Stomach (tissue), 9 donors: Measurements from ENCODE around the gene MMUT. TPM values are rescaled to one million over a fixed set of nuclear protein-coding genes. Genes with fewer than 3 reads are reported as not detected.
"Not testable (repeated sequence)": the region's sequence is repeated elsewhere in the genome, so short reads cannot be mapped to it uniquely, and the experiment has no call there.

Experiments used
- DNase-seq, 2 donors: peaks; one replicate each; pipeline versions ENCODE4 v3.0.0 to v3.0.0-alpha.2; 2013 to 2019
- H3K27ac ChIP-seq, 5 donors: fragments of 200-600 bp in 4 of 5; sonication (generic) in 4 of 5; one replicate each; pipeline ENCODE4 v1.5.1; 2013 to 2019; ENCODE audit warnings: mild to moderate bottlenecking in 1 of 5, moderate library complexity in 1 of 5
- H3K27me3 ChIP-seq, 3 donors: fragments of 200-600 bp; sonication (generic); one replicate each; pipeline ENCODE4 v1.5.1; 2017 to 2019; ENCODE audit warnings: mixed run types in 1 of 3
- H3K36me3 ChIP-seq, 4 donors: fragments of 200-600 bp; sonication (generic); 1 replicate in 3 of 4; 2 replicates in 1 of 4; pipeline ENCODE4 v1.5.1; 2016 to 2019
- H3K4me1 ChIP-seq, 4 donors: fragments of 200-600 bp; sonication (generic); one replicate each; pipeline ENCODE4 v1.5.1; 2016 to 2019
- H3K4me3 ChIP-seq, 4 donors: fragments of 200-600 bp; sonication (generic) in 3 of 4; one replicate each; pipeline ENCODE4 v1.5.1; 2016 to 2019; ENCODE audit warnings: mild to moderate bottlenecking in 1 of 4
- H3K9me3 ChIP-seq, 4 donors: fragments of 200-600 bp; sonication (generic); one replicate each; pipeline ENCODE4 v1.5.1; 2016 to 2019
- EP300 ChIP-seq: sonication (generic); formaldehyde crosslinking; IDR thresholded peaks from one replicate; pipeline ENCODE4 v1.6.1; 2017; ENCODE audit warnings: antibody characterized with exemption
- POLR2A ChIP-seq, 4 donors: fragments of 450-650 bp; IDR thresholded peaks; one replicate each; pipeline ENCODE4 v1.6.1; 2016; ENCODE audit warnings: antibody characterized with exemption in 4 of 4, control low read depth in 2 of 4, mild to moderate bottlenecking in 1 of 4, moderate library complexity in 1 of 4
- POLR2AphosphoS5 ChIP-seq, 3 donors: sonication (generic); formaldehyde crosslinking; IDR thresholded peaks; one replicate each; pipeline ENCODE4 v1.6.1; 2016; ENCODE audit warnings: antibody characterized with exemption in 3 of 3
- WGBS, 5 donors: extraction: QIAGEN DNeasy Blood & Tissue Kit in 3 of 5; methylation state at CpG; one replicate each; pipeline versions ENCODE4 v1.1.5 to v1.1.7; 2013 to 2018; 5-methylcytosine and 5-hydroxymethylcytosine counted together
- intact Hi-C: fragments of 100-400 bp; cut with DNase I; formaldehyde crosslinking; loops from one replicate; pipeline ENCODE4 v1.15.1; 2023; ENCODE audit warnings: low total_unique reads
- polyA plus RNA-seq, 3 donors: library from polyadenylated mRNA; stranded (reverse); fragments of 200-250 nt; gene quantifications; one replicate each; pipeline ENCODE4 v1.2.3, GENCODE V29; 2013
- total RNA-seq, 5 donors: library from RNA; depleted of rRNA; stranded (reverse); fragments of >200 nt; gene quantifications; one replicate each; pipeline versions ENCODE4 v1.1.0 to v1.2.3, GENCODE V29; 2014 to 2016
- TF ChIP-seq, protein P1 (sequence below), 7 experiments: fragments of 450-650 bp in 4 of 7; fragments of 200-600 bp in 3 of 7; sonication (generic) in 3 of 7; IDR thresholded peaks; one replicate each; pipeline ENCODE4 v1.5.1; 2016 to 2019; ENCODE audit warnings: antibody characterized with exemption in 7 of 7, control low read depth in 2 of 7, mild to moderate bottlenecking in 1 of 7
- donor health status: healthy with polysubstance abuse.
- donor health status: Bipolar disorder and iron deficiency.
- donor health status: healthy.

Gene MMUT
- total and polyA plus RNA-seq, 8 donors, result 9.2 to 29.2 (median 17.3) TPM

DNA sequence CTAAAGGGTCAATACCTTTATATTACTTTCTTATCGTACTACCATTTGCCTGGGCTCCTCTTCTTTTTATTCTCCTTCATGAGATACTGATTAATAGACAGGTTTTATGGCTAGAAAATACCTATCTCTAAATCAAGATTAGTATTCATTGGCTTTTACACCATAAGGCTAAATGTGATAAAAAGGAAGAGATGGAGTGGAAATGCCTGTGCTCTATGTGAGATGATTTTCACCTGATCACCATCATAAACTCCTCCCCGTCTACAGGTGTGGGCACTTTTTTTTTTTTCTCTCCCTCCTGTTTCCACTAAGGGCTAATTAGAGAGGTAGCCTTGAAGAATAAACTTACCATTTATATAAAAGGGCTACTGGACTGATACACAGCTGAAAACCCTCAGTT, 36.6 kb upstream of the MMUT start, which contains the start of gene GLYATL3:
GLYATL3 (plus strand) TSS at position 301 of the 400 bp plus-strand sequence. CDS start 12,068 bp downstream, outside the sequence.
- Histone ChIP-seq H3K27me3 (no peaks in the 10 kb centered on the region), H3K36me3 (peaks cover 0 to 1% (median 0%) of the 10 kb centered on the region in 4 donors), H3K9me3 (no peaks in the 10 kb centered on the region), H3K27ac (no peak within 1 kb of the TSS), H3K4me1 (no peaks in the 10 kb centered on the region), H3K4me3 (no peak within 1 kb of the TSS)
- TF ChIP-seq POLR2AphosphoS5 (IDR thresholded peaks at IDR 0.05) (no peak), EP300 (no peak), POLR2A (IDR thresholded peaks at IDR 0.05) (no peak)
- TF ChIP-seq, protein P1, sequence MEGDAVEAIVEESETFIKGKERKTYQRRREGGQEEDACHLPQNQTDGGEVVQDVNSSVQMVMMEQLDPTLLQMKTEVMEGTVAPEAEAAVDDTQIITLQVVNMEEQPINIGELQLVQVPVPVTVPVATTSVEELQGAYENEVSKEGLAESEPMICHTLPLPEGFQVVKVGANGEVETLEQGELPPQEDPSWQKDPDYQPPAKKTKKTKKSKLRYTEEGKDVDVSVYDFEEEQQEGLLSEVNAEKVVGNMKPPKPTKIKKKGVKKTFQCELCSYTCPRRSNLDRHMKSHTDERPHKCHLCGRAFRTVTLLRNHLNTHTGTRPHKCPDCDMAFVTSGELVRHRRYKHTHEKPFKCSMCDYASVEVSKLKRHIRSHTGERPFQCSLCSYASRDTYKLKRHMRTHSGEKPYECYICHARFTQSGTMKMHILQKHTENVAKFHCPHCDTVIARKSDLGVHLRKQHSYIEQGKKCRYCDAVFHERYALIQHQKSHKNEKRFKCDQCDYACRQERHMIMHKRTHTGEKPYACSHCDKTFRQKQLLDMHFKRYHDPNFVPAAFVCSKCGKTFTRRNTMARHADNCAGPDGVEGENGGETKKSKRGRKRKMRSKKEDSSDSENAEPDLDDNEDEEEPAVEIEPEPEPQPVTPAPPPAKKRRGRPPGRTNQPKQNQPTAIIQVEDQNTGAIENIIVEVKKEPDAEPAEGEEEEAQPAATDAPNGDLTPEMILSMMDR (IDR thresholded peaks at IDR 0.05), result no peak
- intact Hi-C loops, result no loop called here
- 43 to 85% (median 62%) methylated on average over 2 of the region's 2 CpGs for WGBS, 5 donors
- no peak for DNase-seq

DNA sequence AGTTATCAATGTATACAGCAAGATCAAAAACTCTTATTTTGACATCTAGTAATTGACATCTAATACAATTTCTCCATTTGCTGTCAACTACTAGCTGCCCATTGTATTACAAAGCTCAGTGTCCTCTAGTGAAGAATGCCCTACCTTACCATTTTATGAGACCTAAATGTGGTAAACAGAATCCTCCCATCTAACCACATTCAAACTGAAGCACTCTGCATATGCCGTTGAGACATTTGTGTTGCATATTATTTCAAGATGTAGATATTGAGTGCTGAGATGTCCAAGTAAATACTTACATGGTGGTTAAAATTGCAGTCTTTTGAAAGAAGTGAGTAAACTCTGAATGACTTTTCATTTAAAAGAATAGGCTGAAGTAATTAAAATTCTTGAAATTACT, 36.1 kb upstream of the MMUT start:
- H3K9me3 ChIP-seq, result no peaks in the 10 kb centered on the region
- H3K36me3 ChIP-seq, result peaks cover 0 to 6% (median 0%) of the 10 kb centered on the region in 4 donors
- 76 to 93% (median 79%) methylated on average over 1 of the region's 1 CpG for WGBS, 5 donors
- no peaks in the 10 kb centered on the region for H3K4me1 ChIP-seq
- no peaks in the 10 kb centered on the region for H3K27me3 ChIP-seq
- no peak overlapping the region for H3K4me3 ChIP-seq
- intact Hi-C loops, result no loop called here
- no peak for DNase-seq
- TF ChIP-seq POLR2AphosphoS5 (IDR thresholded peaks at IDR 0.05), result no peak
- TF ChIP-seq, protein P1 (IDR thresholded peaks at IDR 0.05), result no peak
- TF ChIP-seq POLR2A (IDR thresholded peaks at IDR 0.05), result no peak
- no peak for TF ChIP-seq EP300
- no peak overlapping the region for H3K27ac ChIP-seq

DNA sequence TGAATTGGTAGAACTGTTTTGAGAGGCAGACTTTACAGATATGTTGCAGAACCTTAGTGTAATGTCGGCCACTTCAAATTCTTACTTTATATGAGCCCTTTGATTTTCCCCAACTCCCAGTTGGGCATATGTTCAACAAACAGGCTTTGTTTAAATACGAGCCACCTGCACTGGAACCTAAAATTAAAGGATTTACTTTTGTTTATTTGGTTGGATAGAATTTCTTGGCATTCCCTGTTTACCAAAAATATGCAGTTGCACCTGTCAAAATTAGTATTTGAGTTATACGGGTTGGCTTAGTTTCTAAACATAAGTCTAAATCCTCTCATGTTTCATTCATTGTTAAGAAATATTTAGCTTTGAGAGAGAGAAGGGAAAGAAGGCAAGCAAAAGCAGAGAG, 34.3 kb upstream of the MMUT start:
- no peaks in the 10 kb centered on the region for H3K9me3 ChIP-seq
- 46 to 58% (median 48%) methylated on average over 3 of the region's 3 CpGs for WGBS, 5 donors
- H3K27ac ChIP-seq, result no peak overlapping the region
- DNase-seq, result no peak
- intact Hi-C loops, result no loop called here
- no peaks in the 10 kb centered on the region for H3K27me3 ChIP-seq
- no peak overlapping the region for H3K4me3 ChIP-seq
- no peak for TF ChIP-seq EP300
- TF ChIP-seq, protein P1 (IDR thresholded peaks at IDR 0.05), result no peak
- H3K36me3 ChIP-seq, result peaks cover 0 to 22% (median 4%) of the 10 kb centered on the region in 4 donors
- no peaks in the 10 kb centered on the region for H3K4me1 ChIP-seq

DNA sequence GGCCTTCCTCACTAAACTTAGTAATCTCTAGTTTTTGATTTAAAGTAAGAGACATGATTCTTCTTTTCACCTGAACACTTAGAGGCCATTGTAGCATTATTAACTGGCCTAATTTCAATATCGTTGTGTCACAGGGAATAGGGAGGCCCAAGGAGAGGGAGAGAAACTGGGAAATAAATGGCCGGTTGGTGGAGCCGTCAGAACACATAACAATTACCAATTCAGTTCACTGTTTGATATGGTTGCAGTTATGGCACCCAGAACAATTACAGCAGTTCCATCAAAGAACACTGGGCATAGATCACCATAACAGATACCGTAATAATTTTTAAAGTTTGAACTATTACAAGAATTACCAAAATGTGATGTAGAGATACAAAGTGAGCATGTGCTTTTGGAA, 27.6 kb upstream of the MMUT start:
- H3K4me3 ChIP-seq, result no peak overlapping the region
- 91 to 97% (median 93%) methylated on average over 4 of the region's 4 CpGs for WGBS, 5 donors
- no peaks in the 10 kb centered on the region for H3K27me3 ChIP-seq
- TF ChIP-seq POLR2AphosphoS5 (IDR thresholded peaks at IDR 0.05) (no peak), POLR2A (IDR thresholded peaks at IDR 0.05) (no peak), EP300 (no peak)
- TF ChIP-seq, protein P1 (IDR thresholded peaks at IDR 0.05), result no peak
- H3K4me1 ChIP-seq, result no peaks in the 10 kb centered on the region
- peaks cover 0 to 68% (median 44%) of the 10 kb centered on the region in 4 donors for H3K36me3 ChIP-seq
- no peak overlapping the region for H3K27ac ChIP-seq
- intact Hi-C loops, result no loop called here
- no peaks in the 10 kb centered on the region for H3K9me3 ChIP-seq
- no peak for DNase-seq

DNA sequence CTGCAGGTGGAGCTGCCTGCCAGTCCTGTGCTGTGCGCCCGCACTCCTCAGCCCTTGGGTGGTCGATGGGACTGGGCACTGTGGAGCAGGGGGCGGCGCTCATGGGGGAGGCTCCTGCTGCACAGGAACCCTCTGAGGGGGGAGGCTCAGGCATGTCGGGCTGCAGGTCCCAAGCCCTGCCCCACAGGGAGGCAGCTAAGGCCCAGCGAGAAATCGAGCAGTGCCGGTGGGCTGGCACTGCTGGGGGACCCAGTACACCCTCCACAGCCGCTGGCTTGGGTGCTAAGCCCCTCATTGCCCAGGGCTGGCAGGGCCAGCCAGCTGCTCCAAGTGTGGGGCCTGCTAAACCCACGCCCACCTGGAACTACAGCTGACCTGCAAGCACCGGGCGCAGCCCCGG, 20.3 kb upstream of the MMUT start:
- H3K27ac ChIP-seq, DNase-seq: not testable (repeated sequence)

DNA sequence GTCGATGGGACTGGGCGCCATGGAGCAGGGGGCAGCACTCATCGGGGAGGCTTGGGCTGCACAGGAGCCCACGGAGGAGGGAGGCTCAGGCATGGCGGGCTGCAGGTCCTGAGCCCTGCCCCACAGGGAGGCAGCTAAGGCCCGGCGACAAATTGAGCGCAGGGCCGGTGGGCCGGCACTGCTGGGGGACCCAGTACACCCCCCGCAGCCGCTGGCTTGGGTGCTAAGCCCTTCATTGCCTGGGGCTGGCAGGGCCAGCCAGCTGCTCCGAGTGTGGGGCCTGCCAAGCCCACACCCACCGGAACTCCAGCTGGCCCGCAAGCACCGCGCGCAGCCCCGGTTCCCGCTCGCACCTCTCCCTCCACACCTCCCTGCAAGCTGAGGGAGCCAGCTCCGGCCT, 18.8 kb upstream of the MMUT start:
- H3K9me3 ChIP-seq, DNase-seq, H3K27ac ChIP-seq, H3K27me3 ChIP-seq, intact Hi-C loops, H3K4me1 ChIP-seq, H3K4me3 ChIP-seq: not testable (repeated sequence)
- peaks cover 0 to 24% (median 15%) of the 10 kb centered on the region in 4 donors for H3K36me3 ChIP-seq
- 93 to 100% (median 99%) methylated on average over 3 to 21 of the region's 22 CpGs for WGBS, 5 donors

More for the DNA sequence above, 20.3 kb upstream of the MMUT start:
- 91 to 96% (median 93%) methylated on average over 8 to 14 of the region's 14 CpGs for WGBS, 5 donors
- H3K9me3 ChIP-seq, H3K4me1 ChIP-seq, H3K27me3 ChIP-seq, H3K4me3 ChIP-seq, intact Hi-C loops: not testable (repeated sequence)
- H3K36me3 ChIP-seq, result peaks cover 0 to 28% (median 19%) of the 10 kb centered on the region in 4 donors
